Esophagus muscularis mucosa (tissue), 4 donors: Measurements from ENCODE around the gene MRPS25. TPM values are rescaled to one million over a fixed set of nuclear protein-coding genes. Genes with fewer than 3 reads are reported as not detected.

Source experiments
- DNase-seq: peaks from one replicate; pipeline ENCODE4 v3.0.0-alpha.2; 2017; ENCODE audit errors: extremely low spot score
- H3K27ac ChIP-seq, 4 donors: fragments of 200-600 bp; sonication (generic); replicated peaks in 1 of 4; 1 replicate in 3 of 4; 2 replicates in 1 of 4; pipeline ENCODE4 v1.5.1; 2016 to 2019; ENCODE audit warnings: mild to moderate bottlenecking in 1 of 4
- H3K27me3 ChIP-seq, 4 donors: fragments of 200-600 bp; sonication (generic); one replicate each; pipeline versions ENCODE4 v1.5.1 to v1.6.0; 2016 to 2019
- H3K36me3 ChIP-seq, 4 donors: fragments of 200-600 bp; sonication (generic); one replicate each; pipeline ENCODE4 v1.5.1; 2016 to 2019
- H3K4me1 ChIP-seq, 4 donors: fragments of 200-600 bp; sonication (generic); one replicate each; pipeline ENCODE4 v1.5.1; 2016 to 2019
- H3K4me3 ChIP-seq, 4 donors: fragments of 200-600 bp; sonication (generic); 1 replicate in 2 of 4; 2 replicates in 2 of 4; pipeline ENCODE4 v1.5.1; 2016 to 2019; ENCODE audit warnings: mild to moderate bottlenecking in 4 of 4, moderate library complexity in 1 of 4
- H3K9me3 ChIP-seq, 4 donors: fragments of 200-600 bp; sonication (generic); 1 replicate in 3 of 4; 2 replicates in 1 of 4; pipeline ENCODE4 v1.5.1; 2016 to 2019
- CTCF ChIP-seq, 3 experiments: fragments of 200-600 bp in 2 of 3; fragments of 450-650 bp in 1 of 3; sonication (generic) in 2 of 3; IDR thresholded peaks; one replicate each; pipeline ENCODE4 v1.5.1; 2017 to 2019; ENCODE audit warnings: antibody characterized with exemption in 3 of 3, mild to moderate bottlenecking in 2 of 3, moderate library complexity in 1 of 3
- EP300 ChIP-seq: sonication (generic); formaldehyde crosslinking; IDR thresholded peaks from one replicate; pipeline ENCODE4 v1.6.1; 2017; ENCODE audit warnings: antibody characterized with exemption
- POLR2A ChIP-seq: fragments of 450-650 bp; IDR thresholded peaks from one replicate; pipeline ENCODE4 v1.6.1; 2017; ENCODE audit warnings: antibody characterized with exemption, moderate library complexity, mild to moderate bottlenecking, low read depth
- POLR2AphosphoS5 ChIP-seq, 2 donors: sonication (generic); formaldehyde crosslinking; IDR thresholded peaks; one replicate each; pipeline ENCODE4 v1.6.1; 2017; ENCODE audit warnings: antibody characterized with exemption in 2 of 2
- WGBS: methylation state at CpG from one replicate; pipeline ENCODE4 v1.1.5; 2018; 5-methylcytosine and 5-hydroxymethylcytosine counted together
- intact Hi-C: fragments of 100-400 bp; cut with DNase I; formaldehyde crosslinking; loops from one replicate; pipeline ENCODE4 v1.15.1; 2023
- total RNA-seq, 4 donors: library from RNA; depleted of rRNA; stranded (reverse); fragments of >200 nt; gene quantifications; one replicate each; pipeline versions ENCODE4 v1.1.0 to v1.2.1, GENCODE V29; 2016

Gene MRPS25
- total RNA-seq, 4 donors from 2014 or later = 17.6 to 32.3 (median 23.6) TPM

GRCh38 chr3:15023719-15024118 is 41.4 kb downstream of the MRPS25 start:
- peaks cover 70 to 100% (median 89%) of the 10 kb centered on the region in 4 donors for H3K36me3 ChIP-seq
- no peak overlapping the region for H3K27ac ChIP-seq
- 96% methylated on average over 2 of the region's 2 CpGs for WGBS
- no peak overlapping the region for H3K4me3 ChIP-seq
- no peak for DNase-seq
- no peaks in the 10 kb centered on the region for H3K9me3 ChIP-seq
- no peaks in the 10 kb centered on the region for H3K27me3 ChIP-seq
- no peaks in the 10 kb centered on the region for H3K4me1 ChIP-seq
- intact Hi-C loops = no loop called here
- TF ChIP-seq POLR2AphosphoS5 (IDR thresholded peaks at IDR 0.05) (no peak), CTCF (IDR thresholded peaks at IDR 0.05) (no peak), POLR2A (no peak), EP300 (no peak)

GRCh38 chr3:15023249-15023648 is 41.9 kb downstream of the MRPS25 start:
- no peak overlapping the region for H3K4me3 ChIP-seq
- no peaks in the 10 kb centered on the region for H3K4me1 ChIP-seq
- H3K27ac ChIP-seq = no peak overlapping the region
- DNase-seq = no peak
- TF ChIP-seq EP300 (no peak), POLR2AphosphoS5 (IDR thresholded peaks at IDR 0.05) (no peak), POLR2A (no peak)
- intact Hi-C loops = no loop called here
- peaks cover 70 to 100% (median 90%) of the 10 kb centered on the region in 4 donors for H3K36me3 ChIP-seq
- no peaks in the 10 kb centered on the region for H3K27me3 ChIP-seq
- no peaks in the 10 kb centered on the region for H3K9me3 ChIP-seq
- WGBS = 69% methylated on average over 3 of the region's 5 CpGs

DNA sequence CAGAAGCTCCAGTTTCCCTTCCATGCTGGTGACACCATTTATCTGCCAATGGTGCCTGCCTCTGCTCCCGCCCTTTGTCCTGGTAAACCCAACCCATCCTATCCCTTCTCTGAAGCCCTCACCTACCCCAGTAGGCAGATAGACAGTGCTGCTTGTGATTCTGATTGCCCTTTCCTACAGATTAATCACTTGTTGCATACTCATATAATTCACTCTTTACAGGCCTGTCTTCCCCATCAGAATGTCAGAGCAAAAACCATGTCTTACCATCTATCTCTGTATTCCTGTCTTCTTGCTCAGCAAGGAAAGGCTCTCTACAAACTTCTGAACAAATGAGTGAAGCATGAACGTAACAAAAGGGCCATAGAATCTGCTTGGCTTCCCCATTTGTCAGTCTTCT is 47.9 kb downstream of the MRPS25 start:
- no peak for DNase-seq
- H3K27ac ChIP-seq = no peak overlapping the region
- H3K4me3 ChIP-seq = no peak overlapping the region
- 92% methylated on average over 2 of the region's 2 CpGs for WGBS
- H3K9me3 ChIP-seq = no peaks in the 10 kb centered on the region
- H3K27me3 ChIP-seq = no peaks in the 10 kb centered on the region
- peaks cover 0 to 3% (median 0%) of the 10 kb centered on the region in 4 donors for H3K4me1 ChIP-seq
- TF ChIP-seq CTCF (IDR thresholded peaks at IDR 0.05) = no peak
- H3K36me3 ChIP-seq = peaks cover 31 to 100% (median 79%) of the 10 kb centered on the region in 4 donors
- intact Hi-C loops = no loop called here

DNA sequence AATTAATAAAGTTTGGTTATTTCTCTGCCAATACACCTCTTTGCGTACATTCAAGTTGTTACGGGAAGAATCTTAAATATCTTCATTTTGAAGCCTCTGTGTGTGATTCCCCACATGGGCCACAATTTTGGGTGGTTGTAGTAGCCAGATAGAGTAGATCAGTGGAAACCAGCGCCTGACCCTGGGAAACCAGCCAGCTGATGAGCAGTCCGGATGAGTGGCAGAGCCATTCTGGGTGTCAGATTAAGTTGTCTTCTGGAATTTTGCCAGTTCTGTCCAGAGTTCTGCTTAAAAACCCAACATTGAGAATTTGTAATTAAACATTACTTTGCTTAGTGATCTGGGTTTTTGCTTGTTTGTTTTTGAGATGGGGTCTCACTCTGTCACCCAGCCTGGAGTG is 49.7 kb downstream of the MRPS25 start:
- H3K4me1 ChIP-seq = peaks cover 0 to 3% (median 0%) of the 10 kb centered on the region in 4 donors
- no peak for TF ChIP-seq EP300
- no peak for TF ChIP-seq POLR2AphosphoS5 (IDR thresholded peaks at IDR 0.05)
- no peak for TF ChIP-seq POLR2A
- TF ChIP-seq CTCF (IDR thresholded peaks at IDR 0.05) = no peak
- intact Hi-C loops = no loop called here
- H3K27me3 ChIP-seq = no peaks in the 10 kb centered on the region
- no peak for DNase-seq
- peaks cover 18 to 92% (median 65%) of the 10 kb centered on the region in 4 donors for H3K36me3 ChIP-seq
- H3K9me3 ChIP-seq = no peaks in the 10 kb centered on the region
- no peak overlapping the region for H3K27ac ChIP-seq
- 88% methylated on average over 4 of the region's 4 CpGs for WGBS
- H3K4me3 ChIP-seq = no peak overlapping the region

- TF ChIP-seq EP300 (no peak), POLR2AphosphoS5 (IDR thresholded peaks at IDR 0.05) (no peak), POLR2A (no peak), CTCF (IDR thresholded peaks at IDR 0.05) (no peak)
- peaks cover 13 to 92% (median 58%) of the 10 kb centered on the region in 4 donors for H3K36me3 ChIP-seq
- WGBS = 92% methylated on average over 3 of the region's 3 CpGs
- H3K4me1 ChIP-seq = peaks cover 0 to 3% (median 0%) of the 10 kb centered on the region in 4 donors
- DNase-seq = no peak
- H3K4me3 ChIP-seq = no peak overlapping the region
- intact Hi-C loops = no loop called here
- no peaks in the 10 kb centered on the region for H3K27me3 ChIP-seq
- no peak overlapping the region for H3K27ac ChIP-seq
- no peaks in the 10 kb centered on the region for H3K9me3 ChIP-seq
Measured at GRCh38 chr3:15014606-15015328, 50.3 kb downstream of the MRPS25 start.
